Spleen (tissue), 7 donors: Measurements from ENCODE around the gene CNIH2.
"Not testable (repeated sequence)": the region's sequence is repeated elsewhere in the genome, so short reads cannot be mapped to it uniquely, and the experiment has no call there.

Experiments
- POLR2A ChIP-seq, 3 donors: fragments of 450-650 bp; IDR thresholded peaks; one replicate each; pipeline ENCODE4 v1.5.1; 2017; ENCODE audit warnings: antibody characterized with exemption in 3 of 3, mild to moderate bottlenecking in 1 of 3
- POLR2AphosphoS5 ChIP-seq, 3 donors: sonication (generic); formaldehyde crosslinking; IDR thresholded peaks; one replicate each; pipeline ENCODE4 v1.5.1; 2017; ENCODE audit warnings: antibody characterized with exemption in 3 of 3
- TF ChIP-seq, protein P1 (sequence below), 11 experiments: fragments of 200-600 bp in 7 of 11; fragments of 450-650 bp in 4 of 11; sonication (generic) in 4 of 11; IDR thresholded peaks in 8 of 11; conservative IDR thresholded peaks in 3 of 11; 1 replicate in 7 of 11; 2 replicates in 4 of 11; pipeline versions ENCODE4 v1.4.0 to v1.8.0; 2016 to 2021; ENCODE audit warnings: antibody characterized with exemption in 11 of 11, inconsistent platforms in 4 of 11, mild to moderate bottlenecking in 1 of 11
- donor health status: DM: no; HTN: no; CAD: no; lungs with moderate emphysema.
- donor health status: DM: no; HTN: no; CAD: no.
- donor health status: DM: no; HTN: no; CAD: no.

DNA sequence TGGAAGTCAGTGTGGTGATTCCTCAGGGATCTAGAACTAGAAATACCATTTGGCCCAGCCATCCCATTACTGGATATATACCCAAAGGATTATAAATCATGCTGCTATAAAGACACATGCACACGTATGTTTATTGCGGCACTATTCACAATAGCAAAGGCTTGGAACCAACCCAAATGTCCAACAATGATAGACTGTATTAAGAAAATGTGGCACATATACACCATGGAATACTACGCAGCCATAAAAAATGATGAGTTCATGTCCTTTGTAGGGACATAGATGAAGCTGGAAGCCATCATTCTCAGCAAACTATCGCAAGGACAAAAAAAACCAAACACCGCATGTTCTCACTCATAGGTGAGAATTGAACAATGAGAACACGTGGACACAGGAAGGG, 42.8 kb downstream of the CNIH2 start:
- TF ChIP-seq, protein P1, sequence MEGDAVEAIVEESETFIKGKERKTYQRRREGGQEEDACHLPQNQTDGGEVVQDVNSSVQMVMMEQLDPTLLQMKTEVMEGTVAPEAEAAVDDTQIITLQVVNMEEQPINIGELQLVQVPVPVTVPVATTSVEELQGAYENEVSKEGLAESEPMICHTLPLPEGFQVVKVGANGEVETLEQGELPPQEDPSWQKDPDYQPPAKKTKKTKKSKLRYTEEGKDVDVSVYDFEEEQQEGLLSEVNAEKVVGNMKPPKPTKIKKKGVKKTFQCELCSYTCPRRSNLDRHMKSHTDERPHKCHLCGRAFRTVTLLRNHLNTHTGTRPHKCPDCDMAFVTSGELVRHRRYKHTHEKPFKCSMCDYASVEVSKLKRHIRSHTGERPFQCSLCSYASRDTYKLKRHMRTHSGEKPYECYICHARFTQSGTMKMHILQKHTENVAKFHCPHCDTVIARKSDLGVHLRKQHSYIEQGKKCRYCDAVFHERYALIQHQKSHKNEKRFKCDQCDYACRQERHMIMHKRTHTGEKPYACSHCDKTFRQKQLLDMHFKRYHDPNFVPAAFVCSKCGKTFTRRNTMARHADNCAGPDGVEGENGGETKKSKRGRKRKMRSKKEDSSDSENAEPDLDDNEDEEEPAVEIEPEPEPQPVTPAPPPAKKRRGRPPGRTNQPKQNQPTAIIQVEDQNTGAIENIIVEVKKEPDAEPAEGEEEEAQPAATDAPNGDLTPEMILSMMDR (IDR thresholded peaks at IDR 0.05 in 8 of 11, conservative IDR thresholded peaks at IDR 0.05 in 3 of 11) = not testable (repeated sequence)
- TF ChIP-seq POLR2A, POLR2AphosphoS5 (IDR thresholded peaks at IDR 0.05): not testable (repeated sequence)
